ENCODE measurements around the gene TLX1.

The TLX1 gene

GRCh38 chr10:101087965-101088364 is 43.1 kb upstream of the TLX1 start:
- Histone ChIP-seq H3F3A (ENCODE audit: control insufficient read depth, insufficient read depth) (no peaks in the 10 kb centered on the region), H3K27ac (ENCODE audit: low read depth, low read length) (no peak overlapping the region), H3K79me2 (ENCODE audit: control insufficient read depth, low read length) (no peaks in the 10 kb centered on the region), H3K4me3 (ENCODE audit: low read length) (no peak overlapping the region), H4K20me1 (ENCODE audit: control insufficient read depth, insufficient read depth, low read depth, low read length) (no peaks in the 10 kb centered on the region), H3K36me3 (ENCODE audit: control insufficient read depth, low read length) (no peaks in the 10 kb centered on the region), H3K9me2 (replicated peaks; ENCODE audit: control insufficient read depth, low read length) (no peaks in the 10 kb centered on the region), H3K9me3 (ENCODE audit: control insufficient read depth, insufficient read depth, low read length) (no peaks in the 10 kb centered on the region), H3K27me3 (ENCODE audit: control insufficient read depth, low read length) (peaks cover 59% of the 10 kb centered on the region), H3K4me2 (ENCODE audit: low read length) (no peak overlapping the region), H3K4me1 (ENCODE audit: control insufficient read depth, low read length) (no peaks in the 10 kb centered on the region)
- TF ChIP-seq EZH2phosphoT487 (IDR thresholded peaks at IDR 0.05; ENCODE audit: borderline replicate concordance, low read length), result no peak
- TF ChIP-seq CTCF (IDR thresholded peaks at IDR 0.05; ENCODE audit: low read depth, low read length, poor library complexity, severe bottlenecking), result no peak

- no peaks in the 10 kb centered on the region for H3K36me3 ChIP-seq (ENCODE audit: control insufficient read depth, low read length)
- no peak overlapping the region for H3K4me2 ChIP-seq (ENCODE audit: low read length)
- no peaks in the 10 kb centered on the region for H3K4me1 ChIP-seq (ENCODE audit: control insufficient read depth, low read length)
- H3K79me2 ChIP-seq (ENCODE audit: control insufficient read depth, low read length), result no peaks in the 10 kb centered on the region
- no peak for TF ChIP-seq EZH2phosphoT487 (IDR thresholded peaks at IDR 0.05; ENCODE audit: borderline replicate concordance, low read length)
- no peak for TF ChIP-seq CTCF (IDR thresholded peaks at IDR 0.05; ENCODE audit: low read depth, low read length, poor library complexity, severe bottlenecking)
- H3K9me3 ChIP-seq (ENCODE audit: control insufficient read depth, insufficient read depth, low read length), result no peaks in the 10 kb centered on the region
- H3K27ac ChIP-seq (ENCODE audit: low read depth, low read length), result no peak overlapping the region
- H3K9me2 ChIP-seq (replicated peaks; ENCODE audit: control insufficient read depth, low read length), result no peaks in the 10 kb centered on the region
- H3K27me3 ChIP-seq (ENCODE audit: control insufficient read depth, low read length), result peaks cover 62% of the 10 kb centered on the region
- no peaks in the 10 kb centered on the region for H3F3A ChIP-seq (ENCODE audit: control insufficient read depth, insufficient read depth)
- H4K20me1 ChIP-seq (ENCODE audit: control insufficient read depth, insufficient read depth, low read depth, low read length), result no peaks in the 10 kb centered on the region
- no peak overlapping the region for H3K4me3 ChIP-seq (ENCODE audit: low read length)
Measured at GRCh38 chr10:101089520-101090299, 41.4 kb upstream of the TLX1 start.

GRCh38 chr10:101090597-101090996 is 40.5 kb upstream of the TLX1 start:
- no peak overlapping the region for H3K4me2 ChIP-seq (ENCODE audit: low read length)
- H3K79me2 ChIP-seq (ENCODE audit: control insufficient read depth, low read length), result no peaks in the 10 kb centered on the region
- no peaks in the 10 kb centered on the region for H3K9me3 ChIP-seq (ENCODE audit: control insufficient read depth, insufficient read depth, low read length)
- no peaks in the 10 kb centered on the region for H3K9me2 ChIP-seq (replicated peaks; ENCODE audit: control insufficient read depth, low read length)
- H3K36me3 ChIP-seq (ENCODE audit: control insufficient read depth, low read length), result no peaks in the 10 kb centered on the region
- H3K4me3 ChIP-seq (ENCODE audit: low read length), result no peak overlapping the region
- H3K27me3 ChIP-seq (ENCODE audit: control insufficient read depth, low read length), result peaks cover 53% of the 10 kb centered on the region
- TF ChIP-seq EZH2phosphoT487 (IDR thresholded peaks at IDR 0.05; ENCODE audit: borderline replicate concordance, low read length) (no peak), CTCF (IDR thresholded peaks at IDR 0.05; ENCODE audit: low read depth, low read length, poor library complexity, severe bottlenecking) (no peak)
- H3K27ac ChIP-seq (ENCODE audit: low read depth, low read length), result no peak overlapping the region
- no peaks in the 10 kb centered on the region for H3F3A ChIP-seq (ENCODE audit: control insufficient read depth, insufficient read depth)
- no peaks in the 10 kb centered on the region for H4K20me1 ChIP-seq (ENCODE audit: control insufficient read depth, insufficient read depth, low read depth, low read length)
- H3K4me1 ChIP-seq (ENCODE audit: control insufficient read depth, low read length), result peaks cover 5% of the 10 kb centered on the region
